Non-pigmented ciliary epithelial cell (primary cell): Measurements from ENCODE around the gene XKRX.

Experiments used
- DNase-seq: peaks from one replicate; pipeline ENCODE4 v3.0.0-alpha.2; 2010; ENCODE audit warnings: low read depth

XKRX gene

DNA sequence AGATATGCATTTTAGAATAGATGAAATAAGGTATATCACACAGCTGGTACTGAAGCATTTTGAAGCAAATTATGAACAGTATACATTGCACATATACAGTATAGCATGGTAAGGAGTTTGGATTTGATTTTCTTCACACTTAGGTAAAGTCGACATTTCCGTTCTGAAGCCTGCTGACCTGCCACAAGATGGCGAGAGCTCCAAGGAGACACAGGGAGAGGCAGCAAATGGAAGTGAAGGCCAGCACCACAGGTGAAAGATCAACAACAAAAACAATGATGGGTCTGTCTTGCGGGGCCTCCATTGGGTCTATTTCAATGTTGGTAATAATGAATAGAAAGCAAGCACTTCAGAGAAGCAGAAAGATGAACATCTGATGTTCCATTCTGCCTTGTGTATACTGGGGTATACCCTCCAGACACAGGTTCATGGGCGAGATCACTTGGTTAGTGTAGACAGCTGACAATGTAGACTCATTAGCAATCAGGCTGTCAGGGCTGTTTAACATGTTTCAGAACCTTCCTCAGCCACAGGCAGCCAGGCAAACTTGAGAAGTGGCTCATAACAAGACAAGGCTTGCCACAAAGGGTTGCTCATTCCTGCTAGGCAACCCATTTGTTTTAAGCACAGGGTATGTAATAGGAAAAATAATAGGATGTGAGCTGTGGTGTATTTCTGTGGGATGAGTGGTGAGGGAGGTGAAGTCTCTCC, 33.2 kb downstream of the XKRX start:
- DNase-seq, result no peak

DNA sequence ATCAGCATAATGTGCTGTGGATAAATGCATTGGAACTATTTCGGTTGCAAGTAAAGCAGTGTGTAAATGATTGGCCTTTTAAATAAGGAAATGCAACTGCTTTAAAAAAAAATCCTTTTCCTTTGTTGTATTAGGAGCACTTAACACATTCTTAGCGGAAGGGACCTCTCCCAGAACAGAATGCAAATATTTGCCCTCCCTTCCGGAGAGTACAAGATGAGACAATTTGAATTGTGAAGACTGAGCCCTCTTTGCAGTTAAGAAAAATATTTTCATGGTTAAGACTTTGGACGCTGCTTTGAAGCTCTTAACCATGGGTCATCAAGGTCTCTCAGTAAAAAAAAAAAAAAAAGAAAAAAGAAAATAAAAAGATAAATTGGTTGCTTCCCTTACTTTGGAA, 45.1 kb downstream of the XKRX start:
- no peak for DNase-seq

DNA sequence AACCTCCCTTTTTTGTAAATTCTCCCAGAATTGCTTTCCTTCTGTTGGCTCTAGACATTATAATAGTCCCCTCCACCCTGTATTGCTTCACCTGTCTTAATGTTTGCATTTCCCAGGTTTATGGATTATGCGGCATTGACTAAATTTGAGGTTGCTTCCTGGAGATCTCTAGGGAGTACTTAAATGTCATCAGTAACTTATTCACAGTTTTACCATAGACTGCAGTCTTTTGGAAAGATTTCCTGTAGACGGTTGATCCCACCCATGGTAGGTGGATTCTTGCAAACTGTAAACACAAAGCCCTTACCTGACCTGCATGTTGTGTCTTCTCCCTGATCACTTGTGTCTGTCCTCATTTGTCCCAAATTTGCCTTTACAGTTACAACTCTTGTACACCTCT, 48.3 kb downstream of the XKRX start:
- DNase-seq, result no peak

DNA sequence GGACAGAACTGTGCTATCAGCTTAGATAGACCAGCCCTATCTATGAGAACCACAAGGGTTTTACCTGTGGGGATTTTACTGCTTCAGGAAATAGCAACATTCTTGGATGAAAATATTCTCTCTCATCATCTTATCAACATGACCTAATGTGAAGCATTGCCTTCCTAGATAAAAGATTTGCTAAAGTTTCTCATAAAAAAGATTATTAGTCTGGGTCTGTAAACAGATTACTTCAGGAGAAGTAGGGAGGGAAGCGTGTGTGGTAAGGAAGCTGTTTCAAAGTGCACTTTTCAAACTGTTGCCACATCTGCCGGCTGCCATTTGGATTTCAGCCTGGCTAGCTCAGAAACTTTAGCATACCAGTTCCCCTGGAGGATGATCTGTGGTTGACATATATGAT, 54.4 kb downstream of the XKRX start, which contains the start of gene NOX1:
TSS of gene NOX1 (minus strand) at position 35 of the 400 bp plus-strand sequence. CDS start 220 bp downstream, outside the sequence.
- DNase-seq, result no peak

DNA sequence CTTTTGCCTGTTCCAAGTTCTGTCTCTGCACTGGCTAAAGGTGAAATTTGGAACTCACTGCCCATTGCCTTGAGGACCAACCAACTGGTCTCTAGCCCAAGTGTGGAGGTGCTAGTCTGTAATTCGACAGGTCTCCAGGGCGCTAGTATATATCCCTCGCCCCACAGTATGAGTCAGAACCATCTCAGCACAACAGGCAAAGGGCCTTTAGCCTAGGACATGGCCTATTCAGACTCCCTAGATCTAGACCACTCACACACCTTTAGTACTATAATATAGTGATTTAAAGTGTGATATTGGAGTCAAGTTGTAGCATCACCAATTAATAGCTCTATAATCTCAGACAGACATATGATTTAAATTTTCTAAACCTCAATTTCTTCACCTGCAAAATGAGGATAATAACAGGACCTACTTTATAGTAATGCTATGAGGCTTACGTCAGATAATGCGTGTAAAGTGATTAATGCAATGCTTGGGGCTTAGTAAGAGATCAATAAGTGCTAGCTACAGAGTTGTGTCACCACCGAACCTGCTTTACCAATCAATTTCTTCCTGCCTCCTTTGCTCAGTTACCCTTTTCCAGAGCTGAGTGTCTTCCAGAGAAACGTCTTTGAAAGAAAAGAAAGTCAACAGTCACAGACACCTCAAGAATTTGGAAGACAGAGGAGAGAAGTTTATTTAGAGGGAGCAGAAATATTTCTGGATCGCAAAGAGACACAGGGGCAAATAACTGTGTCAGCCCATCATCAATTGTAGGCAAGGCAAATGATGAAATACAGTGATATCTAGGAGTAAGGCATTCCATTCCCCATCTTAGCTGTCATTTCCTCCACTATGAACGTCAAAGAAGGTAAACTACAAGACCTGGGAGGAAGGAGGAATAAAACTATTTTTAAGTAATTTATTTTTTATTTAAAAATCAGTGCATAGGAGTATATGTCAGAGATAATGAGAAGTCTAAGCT, 56.8 kb downstream of the XKRX start:
- DNase-seq, result no peak

DNA sequence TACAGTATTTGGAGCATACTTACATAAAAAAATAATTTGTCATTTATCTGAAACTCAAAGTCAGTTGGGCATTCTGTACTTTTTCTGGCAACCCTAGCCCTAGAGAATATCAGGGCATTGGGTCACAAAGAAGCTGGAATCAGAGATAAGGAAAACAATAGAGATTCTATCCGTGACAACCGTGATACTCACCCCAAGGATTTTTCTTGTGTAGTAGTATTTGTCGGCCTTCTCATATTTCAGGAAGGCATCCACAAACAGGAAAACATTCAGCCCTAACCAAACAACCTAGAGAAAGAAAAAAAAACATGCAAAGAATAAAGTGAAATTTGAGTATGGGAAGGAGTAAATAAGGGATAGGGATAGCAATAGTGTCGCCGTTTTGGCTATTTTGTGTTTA, 58.2 kb downstream of the XKRX start:
- DNase-seq, result no peak

DNA sequence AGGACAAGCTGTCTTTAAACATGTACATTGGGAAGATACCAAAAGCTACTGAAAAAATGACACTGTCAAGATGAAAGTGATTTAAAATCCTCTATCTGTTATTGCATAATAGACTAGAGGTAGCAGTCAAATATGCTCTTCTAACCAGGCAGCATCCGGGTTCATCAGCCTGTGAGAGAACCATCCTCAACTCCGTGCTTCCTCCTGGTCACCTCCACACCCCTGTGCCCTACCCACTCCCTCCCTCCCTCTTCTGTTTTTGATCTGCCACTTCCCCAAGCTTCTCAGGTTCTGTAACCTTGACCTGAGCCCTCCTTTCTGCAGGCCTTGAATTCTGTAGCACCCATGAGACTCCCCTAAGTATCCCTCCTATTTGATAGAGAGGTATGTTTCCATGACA, 60.4 kb downstream of the XKRX start:
- no peak for DNase-seq

DNA sequence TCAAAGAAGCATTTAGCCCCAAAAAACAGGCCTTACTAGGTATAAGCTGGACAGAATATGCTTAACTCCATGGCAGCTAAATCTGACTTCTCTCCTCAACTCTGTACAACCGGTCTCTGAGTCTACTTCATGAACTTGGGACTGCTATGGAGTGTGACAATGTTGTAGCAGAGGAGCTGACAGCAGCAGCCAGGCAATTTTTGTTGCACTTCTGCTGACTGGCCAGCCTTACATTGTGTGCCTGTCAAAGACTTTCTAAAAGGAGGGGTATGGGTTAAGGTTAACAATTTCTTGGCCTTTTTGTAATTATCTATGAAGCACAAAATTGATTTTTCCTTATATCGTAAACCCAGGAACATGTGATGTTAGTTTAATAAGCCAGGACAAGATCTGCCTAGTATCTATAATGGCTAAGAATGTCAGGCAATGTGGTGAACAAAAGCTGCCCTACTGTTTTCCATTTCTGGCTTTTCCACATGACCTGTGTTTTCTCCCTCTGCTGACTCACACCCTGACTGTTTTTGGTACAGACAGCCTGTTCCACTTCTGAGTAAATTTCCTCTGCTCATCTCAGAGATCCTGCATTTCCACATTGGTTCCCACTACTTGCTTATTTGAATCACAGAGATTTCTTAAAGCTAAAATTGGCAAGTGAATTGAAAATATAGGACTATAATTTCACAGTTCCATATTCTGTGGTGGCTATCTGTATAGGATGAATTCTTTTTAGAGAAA, 63.9 kb downstream of the XKRX start:
- no peak for DNase-seq
